HEK293 (cell line): Measurements from ENCODE around the gene QPCTL.
A peak's percentile ranks its signal among the peaks of the same experiment; 100 is the strongest.

Experiments
- CTCF ChIP-seq: fragments of 450-650 bp; formaldehyde crosslinking; IDR thresholded peaks from 2 replicates; pipeline ENCODE4 v1.5.1; 2016; ENCODE audit warnings: missing biosample characterization, missing genetic modification characterization
- KLF17 ChIP-seq: fragments of 450-650 bp; formaldehyde crosslinking; IDR thresholded peaks from 2 replicates; pipeline ENCODE4 v1.5.1; 2016; ENCODE audit warnings: missing biosample characterization, missing genetic modification characterization
- ZNF274 ChIP-seq, 2 experiments: fragments of 200-500 bp in 1 of 2; fragments of 450-650 bp in 1 of 2; sonication (Bioruptor generic) in 1 of 2; formaldehyde crosslinking in 1 of 2; IDR thresholded peaks; 2 replicates each; pipeline versions ENCODE4 v1.5.1 to v1.6.1; 2014 to 2016; ENCODE audit warnings: borderline replicate concordance in 1 of 2, inconsistent platforms in 1 of 2, low read length in 1 of 2, missing biosample characterization in 1 of 2, missing genetic modification characterization in 1 of 2
- ZNF558 ChIP-seq: fragments of 450-650 bp; formaldehyde crosslinking; IDR thresholded peaks from 2 replicates; pipeline ENCODE4 v1.5.1; 2016; ENCODE audit warnings: missing biosample characterization, missing genetic modification characterization

GRCh38 chr19:45693106-45693788 is 781 bp downstream of the QPCTL start:
- TF ChIP-seq CTCF (tag by site-specific recombination) (peak; percentile 80), ZNF274 (IDR thresholded peaks at IDR 0.05; ENCODE audit: low read length) (no peak), ZNF274 (tag by site-specific recombination; IDR thresholded peaks at IDR 0.05; ENCODE audit: borderline replicate concordance) (no peak), KLF17 (tag by site-specific recombination) (no peak), ZNF558 (tag by site-specific recombination) (no peak)
